Cardiac fibroblast (primary cell): ENCODE measurements around the gene PCDHA8.
A peak's percentile ranks its signal among the peaks of the same experiment; 100 is the strongest.
"Not testable (repeated sequence)": the region's sequence is repeated elsewhere in the genome, so short reads cannot be mapped to it uniquely, and the experiment has no call there.

Experiments used
- DNase-seq, 2 donors: peaks; one replicate each; pipeline versions ENCODE4 v3.0.0 to v3.0.0-alpha.2; 2010; ENCODE audit warnings: low read depth in 2 of 2
- H3K4me3 ChIP-seq, 2 donors: replicated peaks in 1 of 2; 1 replicate in 1 of 2; 2 replicates in 1 of 2; pipeline ENCODE4 v1.5.1; 2011; ENCODE audit warnings: low read depth in 2 of 2, low read length in 2 of 2, mild to moderate bottlenecking in 2 of 2, moderate library complexity in 1 of 2
- CTCF ChIP-seq: IDR thresholded peaks from one replicate; pipeline ENCODE4 v1.5.1; 2011; ENCODE audit warnings: low read depth, mild to moderate bottlenecking, low read length, inconsistent platforms

The PCDHA8 gene

GRCh38 chr5:140875085-140876065 lies 34.4 kb downstream of the PCDHA8 start, which contains the start of gene PCDHA12:
Gene PCDHA12, plus strand, starts transcription at chr5:140875308. Its CDS starts 165 bp downstream, at chr5:140875473.
- DNase-seq, result peak in 1 of 2 donors; percentile 9
- no peak for TF ChIP-seq CTCF
- H3K4me3 ChIP-seq, result no peak within 1 kb of the TSS

GRCh38 chr5:140876541-140877261 lies 35.7 kb downstream of the PCDHA8 start:
- H3K4me3 ChIP-seq, DNase-seq: not testable (repeated sequence)

- H3K4me3 ChIP-seq, result no peak overlapping the region
- no peak for TF ChIP-seq CTCF
- DNase-seq, result no peak
Observed at GRCh38 chr5:140877262-140877581, 36.2 kb downstream of the PCDHA8 start.

- DNase-seq, result peak in 1 of 2 donors; percentile 42
- no peak within 1 kb of the TSS for H3K4me3 ChIP-seq
Observed at GRCh38 chr5:140881889-140882590, 41.1 kb downstream of the PCDHA8 start, which contains the start of gene PCDHA13. Gene PCDHA13, plus strand, starts transcription at chr5:140882124. Its CDS starts 145 bp downstream, at chr5:140882269.

GRCh38 chr5:140882591-140882899 lies 41.6 kb downstream of the PCDHA8 start:
- peak in 1 of 2 donors; percentile 13 for DNase-seq
- no peak overlapping the region for H3K4me3 ChIP-seq
- no peak for TF ChIP-seq CTCF

More at GRCh38 chr5:140881889-140882590, 41.1 kb downstream of the PCDHA8 start, which contains the start of gene PCDHA13:
- no peak for TF ChIP-seq CTCF

- H3K4me3 ChIP-seq, result no peak overlapping the region
- no peak for DNase-seq
- TF ChIP-seq CTCF, result no peak
Observed at GRCh38 chr5:140883373-140883772, 42.4 kb downstream of the PCDHA8 start.
